Measurements from ENCODE around the gene AGPS.

Gene AGPS

GRCh38 chr2:177464549-177464948 lies 72.0 kb downstream of the AGPS start:
- Histone ChIP-seq H3K4me3 (ENCODE audit: low read depth, low read length) (no peak overlapping the region), H3K9me3 (ENCODE audit: severe bottlenecking) (peaks cover 3% of the 10 kb centered on the region), H3K27me3 (ENCODE audit: insufficient read depth, low read depth, severe bottlenecking) (no peaks in the 10 kb centered on the region), H3K27ac (no peak overlapping the region), H3K36me3 (peaks cover 18% of the 10 kb centered on the region)
- DNase-seq: no peak
- TF ChIP-seq CTCF (IDR thresholded peaks at IDR 0.05; ENCODE audit: low read depth, low read length): no peak

- Histone ChIP-seq H3K27ac (no peak overlapping the region), H3K27me3 (ENCODE audit: insufficient read depth, low read depth, severe bottlenecking) (no peaks in the 10 kb centered on the region), H3K9me3 (ENCODE audit: severe bottlenecking) (no peaks in the 10 kb centered on the region), H3K36me3 (peaks cover 18% of the 10 kb centered on the region), H3K4me3 (ENCODE audit: low read depth, low read length) (no peak overlapping the region)
- DNase-seq: no peak
- TF ChIP-seq CTCF (IDR thresholded peaks at IDR 0.05; ENCODE audit: low read depth, low read length): no peak
These were observed 73.0 kb downstream of the AGPS start for GRCh38 chr2:177465400-177466138.

GRCh38 chr2:177466337-177467195 lies 74.0 kb downstream of the AGPS start:
- no peak overlapping the region for H3K4me3 ChIP-seq (ENCODE audit: low read depth, low read length)
- no peak overlapping the region for H3K27ac ChIP-seq
- no peaks in the 10 kb centered on the region for H3K27me3 ChIP-seq (ENCODE audit: insufficient read depth, low read depth, severe bottlenecking)
- no peak for TF ChIP-seq CTCF (IDR thresholded peaks at IDR 0.05; ENCODE audit: low read depth, low read length)
- no peaks in the 10 kb centered on the region for H3K9me3 ChIP-seq (ENCODE audit: severe bottlenecking)
- no peak for DNase-seq
- peaks cover 18% of the 10 kb centered on the region for H3K36me3 ChIP-seq

GRCh38 chr2:177467646-177468045 lies 75.1 kb downstream of the AGPS start:
- Histone ChIP-seq H3K36me3 (peaks cover 15% of the 10 kb centered on the region), H3K27ac (no peak overlapping the region), H3K27me3 (ENCODE audit: insufficient read depth, low read depth, severe bottlenecking) (no peaks in the 10 kb centered on the region), H3K4me3 (ENCODE audit: low read depth, low read length) (no peak overlapping the region), H3K9me3 (ENCODE audit: severe bottlenecking) (no peaks in the 10 kb centered on the region)
- no peak for TF ChIP-seq CTCF (IDR thresholded peaks at IDR 0.05; ENCODE audit: low read depth, low read length)
- no peak for DNase-seq

GRCh38 chr2:177471990-177472389 lies 79.4 kb downstream of the AGPS start:
- no peaks in the 10 kb centered on the region for H3K9me3 ChIP-seq (ENCODE audit: severe bottlenecking)
- H3K4me3 ChIP-seq (ENCODE audit: low read depth, low read length): no peak overlapping the region
- no peak for TF ChIP-seq CTCF (IDR thresholded peaks at IDR 0.05; ENCODE audit: low read depth, low read length)
- H3K27me3 ChIP-seq (ENCODE audit: insufficient read depth, low read depth, severe bottlenecking): no peaks in the 10 kb centered on the region
- no peak for DNase-seq
- H3K27ac ChIP-seq: no peak overlapping the region
- no peaks in the 10 kb centered on the region; the same call in none of the 2 replicates for H3K36me3 ChIP-seq
